NCI-H524 treated with DMSO at 0.1 percent for 48 hours (cell line): ENCODE data around the gene SLC37A4.
"Not testable (repeated sequence)": the region's sequence is repeated elsewhere in the genome, so short reads cannot be mapped to it uniquely, and the experiment has no call there.

Experiments used
- DNase-seq: peaks from one replicate; lab custom pipeline; 2025; lab: John Stamatoyannopoulos, UW

The SLC37A4 gene

DNA sequence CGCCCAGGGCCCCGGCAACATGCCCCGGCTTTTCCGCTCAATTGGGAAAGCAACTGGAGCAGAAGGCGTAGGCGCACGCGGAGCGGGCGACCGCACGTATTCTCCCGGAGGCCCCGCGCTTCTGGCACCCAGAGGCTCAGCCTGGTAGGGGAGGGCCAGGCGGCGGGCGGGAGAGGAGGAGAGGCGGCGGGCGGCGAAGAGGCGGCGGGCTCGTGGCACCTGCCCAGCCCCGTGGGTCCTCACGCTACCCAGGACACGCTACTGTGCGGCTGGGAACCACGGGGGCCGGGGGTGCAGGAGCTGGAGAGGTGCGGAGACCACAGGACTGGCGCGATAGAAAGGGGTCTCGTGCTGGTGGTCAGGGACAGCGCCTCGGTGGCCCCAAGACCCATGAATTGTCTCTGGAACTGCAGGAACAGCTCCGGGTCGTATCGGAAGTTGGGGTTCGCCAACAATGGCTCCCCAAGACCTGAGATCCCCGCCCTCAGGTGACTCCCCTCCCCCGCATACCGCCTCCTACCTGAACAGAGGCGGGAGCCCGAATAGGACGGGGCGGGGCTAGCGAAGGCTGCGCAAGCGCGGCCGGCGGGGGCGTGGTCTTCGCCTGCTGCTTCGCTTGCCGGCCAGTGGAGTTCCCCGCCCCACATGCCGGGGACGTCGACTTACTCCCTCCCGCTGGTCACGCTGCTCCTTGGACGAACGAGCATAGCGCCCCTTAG, at the start of gene SLC37A4:
TSS of gene SLC37A4 (minus strand) at position 549 of the 719 bp plus-strand sequence.
- DNase-seq: peak; percentile 54

GRCh38 chr11:119078675-119079420, 48.2 kb upstream of the SLC37A4 start:
- DNase-seq: no peak

DNA sequence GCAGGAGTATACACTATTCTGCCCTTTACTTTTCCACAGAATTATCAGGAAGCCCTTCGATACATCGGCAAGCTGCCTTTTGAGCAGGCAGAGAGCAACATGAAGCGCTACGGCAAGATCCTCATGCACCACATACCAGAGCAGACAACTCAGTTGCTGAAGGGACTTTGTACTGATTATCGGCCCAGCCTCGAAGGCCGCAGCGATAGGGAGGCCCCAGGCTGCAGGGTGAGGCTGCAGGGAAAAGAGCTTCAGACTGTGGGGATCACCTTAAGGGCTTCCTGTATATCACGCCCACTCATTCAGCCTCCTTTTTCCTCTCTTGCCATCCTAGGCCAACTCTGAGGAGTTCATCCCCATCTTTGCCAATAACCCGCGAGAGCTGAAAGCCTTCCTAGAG, 47.2 kb upstream of the SLC37A4 start:
- no peak for DNase-seq

GRCh38 chr11:119067371-119068222, 36.9 kb upstream of the SLC37A4 start, which contains the start of gene VPS11:
TSS of gene VPS11 (plus strand) at chr11:119067818. CDS start at chr11:119067824, 6 bp downstream.
- DNase-seq: peak; percentile 89

DNA sequence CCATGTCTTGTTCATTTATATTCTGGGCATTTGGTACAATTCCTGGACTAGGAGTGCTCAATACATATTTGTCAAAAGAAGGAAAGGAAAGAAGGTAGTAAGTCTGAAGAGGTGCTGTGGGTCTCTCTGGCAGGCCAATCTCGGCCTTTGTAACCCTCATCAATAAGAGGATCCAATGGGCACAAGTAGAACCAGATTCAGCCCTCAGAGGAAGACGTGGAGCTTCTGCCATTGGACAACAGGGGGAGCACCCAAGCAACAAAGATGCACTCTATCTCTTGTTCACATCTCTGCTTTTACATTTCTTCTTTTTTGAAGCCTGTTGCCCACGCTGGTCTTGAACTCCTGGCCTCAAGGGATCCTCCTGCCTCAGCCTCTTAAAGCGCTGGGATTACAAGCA, 34.7 kb upstream of the SLC37A4 start:
- DNase-seq: no peak

DNA sequence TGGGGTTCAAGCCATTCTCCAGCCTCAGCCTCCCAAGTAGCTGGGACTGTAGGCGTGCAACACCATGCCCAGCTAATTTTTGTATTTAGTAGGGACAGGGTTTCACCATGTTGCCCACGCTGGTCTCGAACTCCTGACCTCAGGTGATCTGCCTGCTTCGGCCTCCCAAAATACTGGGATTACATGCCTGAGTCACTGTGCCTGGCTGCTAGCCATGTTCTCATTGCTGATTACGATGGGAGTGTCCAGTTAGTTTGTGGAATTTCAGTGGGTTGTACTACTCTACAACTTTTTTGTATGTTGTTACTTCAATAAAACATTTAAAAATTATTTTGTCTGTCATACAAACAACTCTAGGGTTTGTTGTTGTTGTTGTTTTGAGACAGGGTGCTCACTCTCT, 32.1 kb upstream of the SLC37A4 start:
- no peak for DNase-seq

- no peak for DNase-seq
These were observed 30.6 kb upstream of the SLC37A4 start for GRCh38 chr11:119061256-119061655.

DNA sequence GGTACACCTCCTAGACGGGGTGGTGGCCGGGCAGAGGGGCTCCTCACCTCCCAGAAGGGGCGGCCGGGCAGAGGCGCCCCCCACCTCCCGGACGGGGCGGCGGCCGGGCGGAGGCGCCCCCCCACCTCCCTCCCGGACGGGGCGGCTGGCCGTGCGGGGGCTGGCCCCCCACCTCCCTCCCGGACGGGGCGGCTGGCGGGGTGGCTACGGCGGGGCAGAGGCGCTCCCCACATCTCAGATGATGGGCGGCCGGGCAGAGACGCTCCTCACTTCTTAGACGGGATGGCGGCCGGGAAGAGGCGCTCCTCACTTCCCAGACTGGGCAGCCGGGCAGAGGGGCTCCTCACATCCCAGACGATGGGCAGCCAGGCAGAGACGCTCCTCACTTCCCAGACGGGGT, 28.5 kb upstream of the SLC37A4 start:
- DNase-seq: not testable (repeated sequence)

GRCh38 chr11:119057000-119057769, 26.5 kb upstream of the SLC37A4 start, which contains the start of gene HYOU1:
TSS of gene HYOU1 (minus strand) at chr11:119057205. CDS start at chr11:119056160, 1,045 bp downstream.
- DNase-seq: peak; percentile 32

DNA sequence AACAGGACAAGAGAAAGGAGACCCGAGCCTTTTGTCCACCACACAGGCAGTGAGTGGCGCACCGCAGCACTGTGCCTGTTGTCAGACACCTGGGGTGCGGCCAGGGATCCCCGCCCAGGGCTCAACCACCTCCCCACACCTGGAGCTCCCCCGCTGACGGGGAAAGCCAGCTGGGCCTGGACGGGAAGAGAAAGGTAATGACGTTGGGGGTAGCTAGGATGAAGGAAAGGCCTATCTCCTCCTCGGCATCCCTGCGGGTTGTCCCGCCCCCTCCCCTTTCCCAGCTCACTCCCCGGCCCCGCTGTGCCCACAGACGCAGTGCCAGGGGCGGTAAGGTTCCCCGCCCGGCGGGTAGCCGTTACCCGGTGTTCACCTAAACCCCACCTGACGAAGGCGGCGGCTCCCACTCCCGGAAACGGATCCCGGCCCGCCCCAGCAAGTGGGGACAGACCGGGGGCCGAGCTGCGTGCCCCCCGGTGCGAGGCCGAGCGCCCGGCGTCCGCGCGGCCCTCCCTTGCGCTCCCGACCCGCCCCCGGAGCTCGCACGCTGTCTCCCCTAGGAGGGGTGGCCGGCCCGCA, 25.8 kb upstream of the SLC37A4 start:
- no peak for DNase-seq

- no peak for DNase-seq
These were observed 25.2 kb upstream of the SLC37A4 start for GRCh38 chr11:119055901-119056300.

- DNase-seq: no peak
These were observed 23.7 kb upstream of the SLC37A4 start for GRCh38 chr11:119054418-119054817.

- DNase-seq: no peak
These were observed 21.6 kb upstream of the SLC37A4 start for GRCh38 chr11:119052163-119052814.

DNA sequence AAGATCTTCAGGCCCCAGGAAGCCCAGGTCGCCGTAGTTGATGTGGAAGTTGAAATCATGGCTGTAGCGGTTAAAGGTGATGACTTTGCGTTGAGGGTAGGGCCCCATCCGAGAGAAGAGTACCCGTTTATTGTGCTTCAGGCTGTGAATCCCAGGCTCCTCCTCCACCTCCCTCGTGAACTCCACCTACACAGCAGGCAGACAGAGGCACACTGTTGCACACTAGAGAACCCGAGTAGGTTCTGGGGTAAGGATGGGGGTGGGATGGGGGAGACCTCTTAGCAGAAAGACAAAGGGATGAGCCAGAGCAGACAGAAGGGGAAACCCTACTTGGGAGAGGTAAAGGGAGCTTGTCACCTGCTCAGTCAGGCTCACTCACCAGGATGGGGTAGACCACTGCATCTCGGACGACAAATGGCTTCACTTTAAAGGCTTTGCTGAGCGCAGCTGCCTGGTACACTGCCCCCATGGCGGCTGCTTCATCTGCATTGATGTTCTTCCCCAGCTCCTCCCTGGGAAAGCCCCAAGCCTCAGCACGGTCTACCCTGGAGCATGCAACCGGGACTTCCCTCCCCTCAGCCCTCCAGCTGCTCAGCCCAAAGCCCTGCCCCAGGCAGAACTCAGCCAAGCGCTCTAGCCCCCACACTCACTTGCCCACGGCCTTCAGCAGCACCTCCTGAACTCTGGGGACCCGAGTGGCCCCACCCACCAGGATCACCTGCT, 20.9 kb upstream of the SLC37A4 start:
- no peak for DNase-seq

DNA sequence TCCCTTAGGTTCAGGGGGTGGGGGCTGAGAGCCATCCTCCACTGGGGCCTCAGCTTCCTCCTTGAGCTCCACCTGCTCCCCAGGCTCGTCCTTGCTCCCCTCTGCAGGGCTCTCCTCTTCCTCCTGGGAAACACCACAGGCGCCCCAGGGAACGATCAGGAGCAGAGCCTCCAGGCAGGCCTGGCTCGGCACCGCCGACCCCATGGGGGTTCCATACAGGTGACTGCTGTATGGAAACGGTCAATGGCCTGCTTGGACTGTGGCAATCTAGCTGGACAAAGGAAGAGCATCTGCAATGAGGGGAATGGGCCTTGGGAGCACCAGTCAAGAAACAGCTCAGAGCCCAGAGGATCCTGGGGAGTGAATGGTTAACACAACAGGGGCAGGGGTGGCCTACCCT, 18.4 kb upstream of the SLC37A4 start:
- no peak for DNase-seq

GRCh38 chr11:119048644-119049043, 18.0 kb upstream of the SLC37A4 start:
- DNase-seq: no peak

DNA sequence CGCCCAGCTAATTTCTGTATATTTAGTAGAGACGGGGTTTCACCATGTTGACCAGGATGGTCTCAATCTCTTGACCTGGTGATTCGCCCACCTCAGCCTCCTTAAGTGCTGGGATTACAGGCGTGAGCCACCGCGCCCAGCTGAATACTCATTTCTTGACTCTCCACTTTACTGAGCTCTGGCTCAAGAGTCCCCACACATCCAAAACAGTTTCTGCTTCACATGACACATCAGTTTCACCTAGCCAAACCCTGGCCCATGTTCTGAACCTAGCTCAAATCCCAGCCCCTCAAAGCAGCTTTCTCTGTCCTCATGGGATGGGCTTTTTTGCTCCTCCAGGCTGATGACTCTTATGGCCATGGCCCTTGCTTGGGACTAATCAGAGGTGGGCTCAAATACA, 16.5 kb upstream of the SLC37A4 start:
- DNase-seq: no peak

DNA sequence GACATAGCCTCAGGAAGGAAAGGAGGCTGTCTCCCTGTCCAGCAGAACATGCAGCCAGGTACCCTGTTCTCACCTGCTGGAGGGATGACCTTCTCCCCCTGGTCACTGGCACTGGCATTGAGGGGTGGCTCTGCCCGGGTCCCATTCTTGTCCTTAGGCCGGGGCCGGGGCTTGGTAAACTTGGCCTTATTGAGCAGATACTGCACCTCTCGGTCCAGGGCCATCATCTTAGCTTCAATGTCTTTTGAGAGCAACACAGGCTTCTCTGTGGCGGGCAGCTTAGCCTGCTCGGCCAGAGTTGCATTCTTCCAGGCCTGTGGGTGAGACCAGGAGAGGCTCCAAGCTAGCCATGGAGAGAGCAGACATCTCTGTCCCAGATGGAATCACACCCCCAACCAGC, 15.8 kb upstream of the SLC37A4 start:
- DNase-seq: no peak

DNA sequence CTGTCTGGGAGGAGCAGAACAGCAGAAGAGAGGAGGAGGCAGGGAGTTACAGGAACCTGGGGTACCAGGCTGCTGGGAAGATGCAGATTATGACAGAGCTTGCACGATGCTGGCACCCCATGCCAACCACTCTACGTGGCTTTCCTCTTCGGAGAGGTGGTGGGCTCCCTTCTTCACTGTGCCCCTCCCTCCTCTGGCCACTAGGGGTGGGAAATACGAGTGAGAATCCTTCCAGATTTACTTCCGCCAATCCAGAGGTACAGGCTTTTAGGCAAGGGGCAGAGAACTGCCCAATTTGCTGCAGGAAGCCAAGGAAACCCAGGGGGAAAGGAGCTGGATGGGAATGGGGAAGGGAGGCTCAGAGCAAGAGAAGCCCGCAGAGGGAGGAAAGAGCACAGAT, 14.0 kb upstream of the SLC37A4 start:
- no peak for DNase-seq

- DNase-seq: no peak
These were observed 12.2 kb upstream of the SLC37A4 start for GRCh38 chr11:119042927-119043326.
